ENCODE results near the gene HTT.

DNA sequence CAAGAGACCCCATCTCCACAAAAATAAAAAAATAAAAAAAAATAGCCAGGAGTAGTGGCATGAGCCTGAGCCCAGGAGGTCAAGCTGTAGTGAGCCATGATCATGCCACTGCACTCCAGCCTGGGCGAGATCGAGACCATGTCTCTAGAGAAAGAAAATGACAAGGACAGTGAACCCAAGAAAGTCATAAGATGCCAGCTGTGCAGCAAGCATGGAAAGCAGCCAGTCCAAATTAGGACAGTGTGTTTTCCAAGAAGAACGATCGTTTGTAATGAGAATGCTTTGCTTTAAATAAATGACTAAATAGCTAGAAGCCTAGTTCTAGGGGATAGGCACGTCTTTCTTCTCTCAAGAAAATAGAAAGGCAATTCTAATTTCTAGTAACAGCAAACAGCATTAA, 116.1 kb downstream of the HTT start:
- TF ChIP-seq, protein P1, sequence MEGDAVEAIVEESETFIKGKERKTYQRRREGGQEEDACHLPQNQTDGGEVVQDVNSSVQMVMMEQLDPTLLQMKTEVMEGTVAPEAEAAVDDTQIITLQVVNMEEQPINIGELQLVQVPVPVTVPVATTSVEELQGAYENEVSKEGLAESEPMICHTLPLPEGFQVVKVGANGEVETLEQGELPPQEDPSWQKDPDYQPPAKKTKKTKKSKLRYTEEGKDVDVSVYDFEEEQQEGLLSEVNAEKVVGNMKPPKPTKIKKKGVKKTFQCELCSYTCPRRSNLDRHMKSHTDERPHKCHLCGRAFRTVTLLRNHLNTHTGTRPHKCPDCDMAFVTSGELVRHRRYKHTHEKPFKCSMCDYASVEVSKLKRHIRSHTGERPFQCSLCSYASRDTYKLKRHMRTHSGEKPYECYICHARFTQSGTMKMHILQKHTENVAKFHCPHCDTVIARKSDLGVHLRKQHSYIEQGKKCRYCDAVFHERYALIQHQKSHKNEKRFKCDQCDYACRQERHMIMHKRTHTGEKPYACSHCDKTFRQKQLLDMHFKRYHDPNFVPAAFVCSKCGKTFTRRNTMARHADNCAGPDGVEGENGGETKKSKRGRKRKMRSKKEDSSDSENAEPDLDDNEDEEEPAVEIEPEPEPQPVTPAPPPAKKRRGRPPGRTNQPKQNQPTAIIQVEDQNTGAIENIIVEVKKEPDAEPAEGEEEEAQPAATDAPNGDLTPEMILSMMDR (IDR thresholded peaks at IDR 0.05): no peak
- TF ChIP-seq EP300 (IDR thresholded peaks at IDR 0.05) (no peak), POLR2AphosphoS5 (IDR thresholded peaks at IDR 0.05) (no peak)

Measured in upper lobe of left lung (tissue), 4 donors.